ENCODE data around the gene KRT82.
A peak's percentile ranks its signal among the peaks of the same experiment; 100 is the strongest.

KRT82 gene

GRCh38 chr12:52387859-52388258 is 18.3 kb downstream of the KRT82 start:
- no peak for DNase-seq

- no peak for DNase-seq
Measured at GRCh38 chr12:52385226-52385702, 20.9 kb downstream of the KRT82 start, which contains the start of gene KRT84. TSS of gene KRT84 (minus strand) at chr12:52385652. CDS start at chr12:52385585, 67 bp downstream.

- DNase-seq = no peak
Measured at GRCh38 chr12:52383331-52383730, 22.8 kb downstream of the KRT82 start.

GRCh38 chr12:52382854-52383253 is 23.3 kb downstream of the KRT82 start:
- no peak for DNase-seq

GRCh38 chr12:52381206-52381605 is 24.9 kb downstream of the KRT82 start:
- DNase-seq = no peak

- peak in 29 of 51 donors; percentile 1 to 70 (median 23) for DNase-seq
Measured at GRCh38 chr12:52380271-52380694, 25.9 kb downstream of the KRT82 start.

- no peak for DNase-seq
Measured at GRCh38 chr12:52379536-52379935, 26.6 kb downstream of the KRT82 start.

- no peak for DNase-seq
Measured at GRCh38 chr12:52378091-52378490, 28.0 kb downstream of the KRT82 start.

- DNase-seq = no peak
Measured at GRCh38 chr12:52377266-52377665, 28.9 kb downstream of the KRT82 start.

- peak in 47 of 51 donors; percentile 8 to 87 (median 66) for DNase-seq
Measured at GRCh38 chr12:52372216-52373154, 33.6 kb downstream of the KRT82 start.

- DNase-seq = no peak
Measured at GRCh38 chr12:52371716-52372115, 34.4 kb downstream of the KRT82 start.

- peak in 39 of 51 donors; percentile 11 to 80 (median 61) for DNase-seq
Measured at GRCh38 chr12:52370926-52371608, 35.1 kb downstream of the KRT82 start.

GRCh38 chr12:52369809-52370208 is 36.3 kb downstream of the KRT82 start:
- DNase-seq = no peak

GRCh38 chr12:52369211-52369610 is 36.9 kb downstream of the KRT82 start:
- DNase-seq = no peak

- no peak for DNase-seq
Measured at GRCh38 chr12:52368508-52368907, 37.6 kb downstream of the KRT82 start.

GRCh38 chr12:52367876-52368275 is 38.3 kb downstream of the KRT82 start:
- DNase-seq = no peak

- no peak for DNase-seq
Measured at GRCh38 chr12:52366738-52367485, 39.2 kb downstream of the KRT82 start, which contains the start of gene KRT85. TSS of gene KRT85 (minus strand) at chr12:52367481. CDS start at chr12:52367405, 76 bp downstream.

- no peak for DNase-seq
Measured at GRCh38 chr12:52364901-52365489, 41.1 kb downstream of the KRT82 start.

- no peak for DNase-seq
Measured at GRCh38 chr12:52364061-52364460, 42.1 kb downstream of the KRT82 start.

- DNase-seq = no peak
Measured at GRCh38 chr12:52363111-52363679, 42.9 kb downstream of the KRT82 start.
